ENCODE results near the gene MACROD2. TPM values are rescaled to one million over a fixed set of nuclear protein-coding genes. Genes with fewer than 3 reads are reported as not detected.

MACROD2 gene
- total RNA-seq, 1 experiment from 2014 or later = 1.6 TPM

- Histone ChIP-seq H3K4me1 (ENCODE audit: insufficient read depth, low read length) (no peaks in the 10 kb centered on the region), H4K8ac (replicated peaks; ENCODE audit: insufficient read length, low read depth, low read length) (no peak overlapping the region), H3K9ac (ENCODE audit: extremely low read depth, insufficient read length, low read length) (no peak overlapping the region), H2BK12ac (ENCODE audit: insufficient read length, low read depth, low read length) (no peak overlapping the region), H3K4ac (ENCODE audit: low read depth, low read length) (no peak overlapping the region), H2AK5ac (ENCODE audit: insufficient read length, low read length) (no peak overlapping the region), H3K79me2 (ENCODE audit: insufficient read depth, low read length) (no peaks in the 10 kb centered on the region), H4K5ac (ENCODE audit: insufficient read length, low read depth, low read length) (no peak overlapping the region), H3K56ac (ENCODE audit: insufficient read length, low read depth, low read length) (no peak overlapping the region), H3K27me3 (ENCODE audit: insufficient read depth, low read length) (no peaks in the 10 kb centered on the region), H3K9me3 (ENCODE audit: control insufficient read depth, low read depth, low read length) (no peaks in the 10 kb centered on the region), H3K4me2 (ENCODE audit: insufficient read depth, insufficient read length, low read length) (no peak overlapping the region), H3T11ph (ENCODE audit: low read length) (no peak overlapping the region), H2BK120ac (ENCODE audit: low read depth, low read length, poor library complexity, severe bottlenecking) (no peak overlapping the region), H2BK5ac (ENCODE audit: insufficient read length, low read length) (no peak overlapping the region), H4K91ac (ENCODE audit: insufficient read length, low read depth, low read length) (no peak overlapping the region), H3K79me1 (ENCODE audit: insufficient read depth, low read depth, low read length, poor library complexity, severe bottlenecking) (no peaks in the 10 kb centered on the region), H2BK20ac (ENCODE audit: low read depth, low read length, poor library complexity, severe bottlenecking) (no peak overlapping the region), H3K14ac (ENCODE audit: insufficient read depth, low read length) (no peak overlapping the region), H2AFZ (ENCODE audit: low read length) (no peak overlapping the region), H3K18ac (ENCODE audit: insufficient read length, low read depth, low read length) (no peak overlapping the region), H3K23me2 (ENCODE audit: insufficient read length, low read depth, low read length, poor library complexity, severe bottlenecking) (no peaks in the 10 kb centered on the region), H3K23ac (ENCODE audit: insufficient read length, low read depth, low read length) (no peak overlapping the region), H3K27ac (ENCODE audit: insufficient read length, low read depth, low read length) (no peak overlapping the region), H4K20me1 (ENCODE audit: control insufficient read depth, insufficient read depth, insufficient read length) (no peaks in the 10 kb centered on the region), H2BK15ac (ENCODE audit: low read depth, low read length) (no peak overlapping the region)
- H3K27ac Mint-ChIP-seq = no peak overlapping the region
- no peak for DNase-seq
- no CpG with 5 or more reads among the region's 2 CpGs for WGBS (ENCODE audit: extremely low coverage, insufficient read length, low lambda C conversion rate)
- no peaks in the 10 kb centered on the region for H3K27me3 Mint-ChIP-seq (ENCODE audit: low read depth)
- TF ChIP-seq CTCF (conservative IDR thresholded peaks at IDR 0.05) = no peak
- no peaks in the 10 kb centered on the region; a peak in 1 of 4 replicates for H3K4me1 Mint-ChIP-seq
- no peak overlapping the region for H3K4me3 Mint-ChIP-seq
- H3K9me3 Mint-ChIP-seq = no peaks in the 10 kb centered on the region
- H3K36me3 Mint-ChIP-seq (ENCODE audit: insufficient read depth in 1 of 3, low read depth in 3 of 3) = no peaks in the 10 kb centered on the region
Observed at GRCh38 chr20:14790190-14790589, 794.9 kb downstream of the MACROD2 start.

Measured in H9 (cell line).